Body of pancreas (tissue), 4 donors: ENCODE data around the gene CD164.

Experiments
- CTCF ChIP-seq, 7 experiments: fragments of 450-650 bp in 4 of 7; fragments of 200-600 bp in 3 of 7; sonication (generic) in 3 of 7; IDR thresholded peaks; one replicate each; pipeline ENCODE4 v1.5.1; 2016 to 2019; ENCODE audit warnings: antibody characterized with exemption in 7 of 7
- POLR2A ChIP-seq, 3 donors: fragments of 450-650 bp; IDR thresholded peaks; one replicate each; pipeline ENCODE4 v1.6.1; 2016; ENCODE audit warnings: antibody characterized with exemption in 3 of 3, mild to moderate bottlenecking in 2 of 3

- no peak for TF ChIP-seq CTCF (IDR thresholded peaks at IDR 0.05)
- TF ChIP-seq POLR2A (IDR thresholded peaks at IDR 0.05): no peak
These were observed 11.6 kb upstream of the CD164 start for GRCh38 chr6:109393886-109394281.
